Gastrocnemius medialis (tissue), 4 donors: ENCODE data around the gene ZFP3.

ENCODE experiments used
- CTCF ChIP-seq, 5 experiments: fragments of 450-650 bp in 3 of 5; fragments of 200-600 bp in 2 of 5; sonication (generic) in 2 of 5; IDR thresholded peaks in 4 of 5; conservative IDR thresholded peaks in 1 of 5; 1 replicate in 4 of 5; 2 replicates in 1 of 5; pipeline ENCODE4 v1.5.1; 2016 to 2019; ENCODE audit warnings: antibody characterized with exemption in 5 of 5, mild to moderate bottlenecking in 3 of 5, moderate library complexity in 3 of 5
- POLR2A ChIP-seq, 2 donors: fragments of 450-650 bp; IDR thresholded peaks; one replicate each; pipeline ENCODE4 v1.6.1; 2017; ENCODE audit warnings: antibody characterized with exemption in 2 of 2, mild to moderate bottlenecking in 2 of 2, moderate library complexity in 2 of 2

- TF ChIP-seq CTCF (IDR thresholded peaks at IDR 0.05 in 4 of 5, conservative IDR thresholded peaks at IDR 0.05 in 1 of 5) (no peak), POLR2A (IDR thresholded peaks at IDR 0.05) (no peak)
Observed at GRCh38 chr17:5128905-5129535, 50.8 kb downstream of the ZFP3 start.
